ENCODE results near the gene PABPN1.

GRCh38 chr14:23361320-23361719 is 40.1 kb downstream of the PABPN1 start:
- TF ChIP-seq, protein P1, sequence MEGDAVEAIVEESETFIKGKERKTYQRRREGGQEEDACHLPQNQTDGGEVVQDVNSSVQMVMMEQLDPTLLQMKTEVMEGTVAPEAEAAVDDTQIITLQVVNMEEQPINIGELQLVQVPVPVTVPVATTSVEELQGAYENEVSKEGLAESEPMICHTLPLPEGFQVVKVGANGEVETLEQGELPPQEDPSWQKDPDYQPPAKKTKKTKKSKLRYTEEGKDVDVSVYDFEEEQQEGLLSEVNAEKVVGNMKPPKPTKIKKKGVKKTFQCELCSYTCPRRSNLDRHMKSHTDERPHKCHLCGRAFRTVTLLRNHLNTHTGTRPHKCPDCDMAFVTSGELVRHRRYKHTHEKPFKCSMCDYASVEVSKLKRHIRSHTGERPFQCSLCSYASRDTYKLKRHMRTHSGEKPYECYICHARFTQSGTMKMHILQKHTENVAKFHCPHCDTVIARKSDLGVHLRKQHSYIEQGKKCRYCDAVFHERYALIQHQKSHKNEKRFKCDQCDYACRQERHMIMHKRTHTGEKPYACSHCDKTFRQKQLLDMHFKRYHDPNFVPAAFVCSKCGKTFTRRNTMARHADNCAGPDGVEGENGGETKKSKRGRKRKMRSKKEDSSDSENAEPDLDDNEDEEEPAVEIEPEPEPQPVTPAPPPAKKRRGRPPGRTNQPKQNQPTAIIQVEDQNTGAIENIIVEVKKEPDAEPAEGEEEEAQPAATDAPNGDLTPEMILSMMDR (IDR thresholded peaks at IDR 0.05; ENCODE audit: low read length) = no peak
- no peak for TF ChIP-seq EZH2 (IDR thresholded peaks at IDR 0.05; ENCODE audit: borderline replicate concordance, low read length)

Measured in OCI-LY1 (cell line).